H1 (cell line): ENCODE results near the gene EPB41L4A. TPM values are rescaled to one million over a fixed set of nuclear protein-coding genes. Genes with fewer than 3 reads are reported as not detected.

Source experiments
- CTCF ChIA-PET: fragments of 300-600 bp; sonication (Branson Sonifier 250); formaldehyde crosslinking; loops from one replicate; lab custom pipeline; 2021; ENCODE audit not compliant: partially characterized antibody; lab: Charles Lee
- POLR2A ChIA-PET: fragments of 300-600 bp; sonication (Branson Sonifier 250); formaldehyde crosslinking; loops from one replicate; lab custom pipeline; 2021; ENCODE audit warnings: inconsistent platforms; ENCODE audit not compliant: partially characterized antibody; lab: Charles Lee
- DNase-seq, 2 experiments: peaks; one replicate each; pipeline versions ENCODE4 v3.0.0 to v3.0.0-alpha.2; 2010 to 2022; ENCODE audit warnings: low spot score in 2 of 2, low read depth in 1 of 2, mixed read lengths in 1 of 2
- FAIRE-seq: peaks from 2 replicates; lab custom pipeline; 2011; peaks lifted over from hg19 to GRCh38; lab: Jason Lieb, UNC
- H2AFZ ChIP-seq: 2 replicates; pipeline ENCODE4 v1.8.1; 2012; ENCODE audit warnings: low read length, inconsistent platforms
- H2AK5ac ChIP-seq: 2 replicates; pipeline ENCODE4 v1.6.1; 2013; ENCODE audit warnings: low read depth, low read length
- H2BK120ac ChIP-seq: replicated peaks from 2 replicates; pipeline ENCODE3; 2013; ENCODE audit warnings: low read depth, low read length, inconsistent platforms
- H2BK12ac ChIP-seq: 2 replicates; pipeline ENCODE4 v1.6.1; 2013; ENCODE audit warnings: low read depth, low read length
- H2BK15ac ChIP-seq: 2 replicates; pipeline ENCODE4 v1.6.1; 2013; ENCODE audit warnings: low read length
- H2BK20ac ChIP-seq: 2 replicates; pipeline ENCODE4 v1.6.1; 2013; ENCODE audit warnings: low read length
- H2BK5ac ChIP-seq: 2 replicates; pipeline ENCODE4 v1.6.1; 2013; ENCODE audit warnings: low read depth, low read length
- H3K14ac ChIP-seq: 2 replicates; pipeline ENCODE4 v1.6.1; 2013; ENCODE audit warnings: inconsistent platforms; ENCODE audit not compliant: insufficient read length
- H3K18ac ChIP-seq: 2 replicates; pipeline ENCODE4 v1.6.1; 2013; ENCODE audit warnings: low read length; ENCODE audit errors: extremely low read depth
- H3K23ac ChIP-seq: 2 replicates; pipeline ENCODE4 v1.6.1; 2013; ENCODE audit warnings: inconsistent platforms; ENCODE audit not compliant: insufficient read length
- H3K23me2 ChIP-seq: 2 replicates; pipeline ENCODE4 v1.6.1; 2013; ENCODE audit warnings: low read depth, low read length
- H3K27ac ChIP-seq: 2 replicates; pipeline ENCODE4 v1.6.1; 2011; ENCODE audit warnings: low read depth, low read length, inconsistent platforms
- H3K27me3 ChIP-seq, 4 experiments: replicated peaks in 1 of 4; 1 replicate in 1 of 4; 2 replicates in 3 of 4; pipeline versions ENCODE4 v1.6.1 to v1.8.1; 2011 to 2013; ENCODE audit warnings: low read length in 3 of 4, mild to moderate bottlenecking in 3 of 4, inconsistent platforms in 2 of 4, mixed read lengths in 2 of 4, moderate library complexity in 1 of 4; ENCODE audit not compliant: control insufficient read depth in 3 of 4, insufficient read depth in 3 of 4; ENCODE audit errors: extremely low read depth in 1 of 4
- H3K36me3 ChIP-seq, 4 experiments: 2 replicates each; pipeline versions ENCODE4 v1.6.1 to v1.8.1; 2011 to 2013; ENCODE audit warnings: mild to moderate bottlenecking in 4 of 4, low read length in 3 of 4, moderate library complexity in 2 of 4, control low read depth in 1 of 4, inconsistent platforms in 1 of 4; ENCODE audit not compliant: insufficient read depth in 4 of 4, control insufficient read depth in 2 of 4
- H3K4ac ChIP-seq: replicated peaks from 2 replicates; pipeline ENCODE3; 2013; ENCODE audit warnings: low read length, low read depth, mixed read lengths, inconsistent platforms; ENCODE audit not compliant: insufficient read length
- H3K4me1 ChIP-seq, 4 experiments: replicated peaks in 1 of 4; 1 replicate in 1 of 4; 2 replicates in 3 of 4; pipeline versions ENCODE4 v1.6.1 to v1.8.1; 2011 to 2013; ENCODE audit warnings: low read length in 3 of 4, inconsistent platforms in 2 of 4, mixed read lengths in 1 of 4; ENCODE audit not compliant: insufficient read depth in 4 of 4, control insufficient read depth in 3 of 4
- H3K4me2 ChIP-seq, 2 experiments: 2 replicates each; pipeline versions ENCODE4 v1.6.1 to v1.8.1; 2011 to 2013; ENCODE audit warnings: low read depth in 2 of 2, low read length in 2 of 2, control low read depth in 1 of 2, inconsistent platforms in 1 of 2, mild to moderate bottlenecking in 1 of 2; ENCODE audit not compliant: insufficient read depth in 1 of 2
- H3K4me3 ChIP-seq, 4 experiments: fragments of 200-600, 300-600 bp in 1 of 4; sonication (generic), shearing (Covaris generic), sonication (Bioruptor Twin) in 1 of 4; 2 replicates each; pipeline versions ENCODE4 v1.5.1 to v1.8.1; 2011 to 2016; ENCODE audit warnings: low read length in 4 of 4, low read depth in 3 of 4, control low read depth in 2 of 4, inconsistent platforms in 2 of 4, mild to moderate bottlenecking in 2 of 4, mixed read lengths in 1 of 4, moderate library complexity in 1 of 4; ENCODE audit not compliant: insufficient read depth in 2 of 4; ENCODE audit errors: extremely low read depth in 1 of 4
- H3K56ac ChIP-seq: replicated peaks from 2 replicates; pipeline ENCODE3; 2013; ENCODE audit warnings: low read depth, mild to moderate bottlenecking, mixed read lengths, low read length, inconsistent platforms; ENCODE audit not compliant: insufficient read length
- H3K79me1 ChIP-seq: 2 replicates; pipeline ENCODE4 v1.6.1; 2013; ENCODE audit warnings: low read depth, low read length, control low read depth
- H3K79me2 ChIP-seq, 2 experiments: 2 replicates each; pipeline versions ENCODE4 v1.6.1 to v1.8.1; 2012 to 2013; ENCODE audit warnings: low read length in 2 of 2, mild to moderate bottlenecking in 2 of 2, inconsistent platforms in 1 of 2; ENCODE audit not compliant: insufficient read depth in 2 of 2, control insufficient read depth in 1 of 2
- H3K9ac ChIP-seq, 4 experiments: replicated peaks in 1 of 4; 1 replicate in 1 of 4; 2 replicates in 3 of 4; pipeline versions ENCODE4 v1.6.1 to v1.8.1; 2011 to 2013; ENCODE audit warnings: low read depth in 3 of 4, low read length in 3 of 4, control low read depth in 2 of 4, mild to moderate bottlenecking in 2 of 4, moderate library complexity in 2 of 4, inconsistent platforms in 1 of 4; ENCODE audit errors: extremely low read depth in 1 of 4
- H3K9me3 ChIP-seq, 2 experiments: 2 replicates each; pipeline versions ENCODE4 v1.6.1 to v1.8.1; 2012 to 2013; ENCODE audit warnings: mild to moderate bottlenecking in 2 of 2, moderate library complexity in 2 of 2, control low read depth in 1 of 2, inconsistent platforms in 1 of 2, low read depth in 1 of 2, low read length in 1 of 2, mixed read lengths in 1 of 2; ENCODE audit not compliant: insufficient read depth in 2 of 2
- H4K20me1 ChIP-seq, 2 experiments: replicated peaks in 1 of 2; 2 replicates each; pipeline versions ENCODE3 to v1.8.1; 2011 to 2013; ENCODE audit warnings: inconsistent platforms in 2 of 2, low read length in 2 of 2, mild to moderate bottlenecking in 1 of 2; ENCODE audit not compliant: insufficient read depth in 2 of 2, control insufficient read depth in 1 of 2
- H4K5ac ChIP-seq: 2 replicates; pipeline ENCODE4 v1.6.1; 2013; ENCODE audit warnings: low read length, low read depth, mixed read lengths, inconsistent platforms; ENCODE audit not compliant: insufficient read length
- H4K8ac ChIP-seq: 2 replicates; pipeline ENCODE4 v1.8.0; 2013; ENCODE audit warnings: mild to moderate bottlenecking, moderate library complexity, low read length, inconsistent platforms; ENCODE audit not compliant: insufficient read depth; ENCODE audit errors: extremely low read depth
- H4K91ac ChIP-seq: replicated peaks from 2 replicates; pipeline ENCODE3; 2013; ENCODE audit warnings: low read length, mixed read lengths, inconsistent platforms; ENCODE audit not compliant: insufficient read length
- KDM1A ChIP-seq: fragments of 200-600, 300-600 bp; sonication (generic); IDR thresholded peaks from 2 replicates; pipeline ENCODE4 v1.7.1; 2016; ENCODE audit warnings: mild to moderate bottlenecking, low read length, borderline replicate concordance
- RNF2 ChIP-seq: fragments of 200-900, 300-1000 bp; sonication (generic); IDR thresholded peaks from 2 replicates; pipeline ENCODE4 v1.7.1; 2016; ENCODE audit warnings: borderline replicate concordance, low read depth, mild to moderate bottlenecking, antibody characterized with exemption, low read length; ENCODE audit not compliant: poor library complexity, severe bottlenecking; ENCODE audit errors: missing control alignments
- TEAD4 ChIP-seq: IDR thresholded peaks from 2 replicates; pipeline ENCODE4 v1.6.1; 2012; ENCODE audit warnings: low read depth, low read length, inconsistent platforms, mixed read lengths
- WGBS, 2 experiments: shearing (Covaris generic) in 1 of 2; methylation state at CpG; one replicate each; pipeline versions ENCODE4 v1.1.6 to v1.1.7; 2013 to 2015; ENCODE audit warnings: low lambda C conversion rate in 2 of 2, mixed read lengths in 2 of 2, inconsistent platforms in 1 of 2, low coverage in 1 of 2, missing lambda C conversion rate in 1 of 2; ENCODE audit not compliant: insufficient replicate concordance in 2 of 2, insufficient coverage in 1 of 2, insufficient read length in 1 of 2; ENCODE audit errors: extremely low coverage in 1 of 2, missing lambda C conversion rate in 1 of 2; 5-methylcytosine and 5-hydroxymethylcytosine counted together
- polyA plus RNA-seq, 7 experiments: library from polyadenylated mRNA; depleted of rRNA in 3 of 7; stranded (reverse) in 5 of 7; unstranded in 2 of 7; fragments of >200 nt in 5 of 7; fragments of 200-250 nt in 2 of 7; gene quantifications; 1 replicate in 5 of 7; 2 replicates in 1 of 7; 4 replicates in 1 of 7; pipeline versions ENCODE4 v1.2.1 to v1.2.3, GENCODE V29; 2011 to 2013; ENCODE audit warnings: missing spikeins in 2 of 7, mixed read lengths in 2 of 7
- total RNA-seq: library from RNA; stranded (reverse); fragmentation: NEBNext Ultra II Directional; extraction: Animal tissue kit (Norgen Biotek cat#: 25700); gene quantifications from 2 replicates; pipeline ENCODE4 v1.2.1, GENCODE V29; 2021

Gene EPB41L4A
- total and polyA plus RNA-seq, 2 of the 8 experiments (the other 6 are each of a cell fraction or from before 2014, with no cell fraction given) = 1.6 to 4.6 TPM

DNA sequence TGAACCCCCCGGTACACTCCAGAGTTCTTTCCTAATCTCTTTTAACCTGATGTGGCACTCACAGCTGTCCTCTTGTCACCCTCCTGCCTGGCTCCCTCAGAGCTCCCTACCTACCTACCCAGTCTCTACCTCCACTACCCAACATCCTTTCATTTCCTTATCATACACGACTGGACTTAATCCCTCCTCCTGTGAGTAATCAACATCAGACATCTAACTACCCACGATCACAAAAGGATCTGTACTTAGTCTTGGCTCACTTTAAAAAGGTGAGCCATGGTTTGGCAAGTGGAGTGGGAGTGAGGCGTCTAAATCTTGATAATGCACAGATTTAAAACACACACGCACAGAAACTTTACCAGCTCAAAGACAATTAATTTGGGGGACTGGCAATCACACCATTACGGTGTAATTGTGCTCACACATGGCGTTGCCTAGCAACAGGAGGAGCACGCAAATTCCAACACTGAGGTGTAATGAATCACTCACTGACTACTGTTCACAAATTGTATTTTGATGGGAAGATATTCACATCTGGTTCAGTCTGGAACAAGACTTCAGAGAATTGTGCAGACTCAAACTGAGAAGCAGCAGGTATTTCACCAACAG lies 235.9 kb downstream of the EPB41L4A start:
- ChIA-PET POLR2A (no interaction called here), CTCF (interaction anchor here (0.9 to 2.6 kb wide), 2 partner anchors 236 to 309 kb away, joined by 5 to 12 read pairs; partner anchors contain the start of gene EPB41L4A)
- Histone ChIP-seq H2BK12ac (no peak overlapping the region; the same call in 1 of the 2 replicates), H3K36me3 (no peaks in the 10 kb centered on the region), H2AFZ (no peak overlapping the region), H3K79me2 (no peaks in the 10 kb centered on the region), H3K14ac (no peak overlapping the region), H3K4me3 (no peak overlapping the region), H3K18ac (no peak overlapping the region), H4K5ac (no peak overlapping the region), H4K91ac (no peak overlapping the region), H3K9ac (no peak overlapping the region), H3K4me1 (peaks cover 0 to 6% (median under 1%) of the 10 kb centered on the region in 4 experiments; a peak in 1 of 7 replicates), H2BK120ac (no peak overlapping the region), H3K4ac (no peak overlapping the region), H2AK5ac (no peak overlapping the region), H3K9me3 (no peaks in the 10 kb centered on the region), H2BK5ac (no peak overlapping the region), H3K79me1 (no peaks in the 10 kb centered on the region), H3K56ac (no peak overlapping the region), H2BK15ac (no peak overlapping the region), H3K23me2 (no peaks in the 10 kb centered on the region), H3K27me3 (no peaks in the 10 kb centered on the region), H3K23ac (no peak overlapping the region), H3K27ac (no peak overlapping the region; the same call in 1 of the 2 replicates), H3K4me2 (no peak overlapping the region), H2BK20ac (no peak overlapping the region), H4K20me1 (no peaks in the 10 kb centered on the region), H4K8ac (no peak overlapping the region)
- no peak for TF ChIP-seq KDM1A
- TF ChIP-seq RNF2 = no peak
- TF ChIP-seq TEAD4 = peak; percentile 50; the same call in 1 of the 2 replicates
- WGBS, 2 experiments = 67% methylated on average over 8 of the region's 8 CpGs; no CpG with 5 or more reads in 1 of the 2 experiments
- no peak for FAIRE-seq
- no peak for DNase-seq
